Psoas muscle (tissue), 8 donors: ENCODE measurements around the gene MACROH2A1. TPM values are rescaled to one million over a fixed set of nuclear protein-coding genes. Genes with fewer than 3 reads are reported as not detected.

Experiments
- ATAC-seq, 4 donors: fragments of 200-7000 bp; cut with Tn5 transposase; one replicate each; pipeline ENCODE4 v1.9.1; 2020; ENCODE audit warnings: moderate library complexity in 3 of 4, mild to moderate bottlenecking in 2 of 4
- DNase-seq, 2 donors: peaks; one replicate each; pipeline ENCODE4 v3.0.0-alpha.2; 2020
- H3K27ac ChIP-seq: fragments of 200-600 bp; one replicate; pipeline ENCODE4 v1.8.0; 2022
- H3K27me3 ChIP-seq, 3 donors: fragments of 200-600 bp in 1 of 3; one replicate each; pipeline versions ENCODE4 v1.6.1 to v1.8.0; 2013 to 2022; ENCODE audit warnings: low read length in 2 of 3, mild to moderate bottlenecking in 2 of 3, moderate library complexity in 1 of 3; ENCODE audit not compliant: insufficient read depth in 3 of 3
- H3K36me3 ChIP-seq, 2 donors: fragments of 200-600 bp in 1 of 2; one replicate each; pipeline versions ENCODE4 v1.6.1 to v1.8.0; 2013 to 2022; ENCODE audit warnings: low read depth in 1 of 2, mild to moderate bottlenecking in 1 of 2, moderate library complexity in 1 of 2; ENCODE audit not compliant: insufficient read depth in 1 of 2
- H3K4me1 ChIP-seq: fragments of 200-600 bp; one replicate; pipeline ENCODE4 v1.8.0; 2022
- H3K4me3 ChIP-seq: fragments of 200-600 bp; one replicate; pipeline ENCODE4 v1.8.0; 2022; ENCODE audit warnings: mild to moderate bottlenecking
- H3K9me3 ChIP-seq: fragments of 200-600 bp; one replicate; pipeline ENCODE4 v1.8.0; 2022
- WGBS, 3 donors: extraction: QIAGEN DNeasy Blood & Tissue Kit; methylation state at CpG; one replicate each; pipeline versions ENCODE4 v1.1.6 to v1.1.7; 2013; 5-methylcytosine and 5-hydroxymethylcytosine counted together
- intact Hi-C, 2 donors: fragments of 100-400 bp; cut with DNase I; formaldehyde crosslinking; loops; one replicate each; pipeline versions ENCODE4 v1.11.0 to v1.14.2; 2022
- polyA plus RNA-seq, 3 donors: library from polyadenylated mRNA; stranded (reverse); fragments of 200-250 nt; gene quantifications; one replicate each; pipeline ENCODE4 v1.2.3, GENCODE V29; 2013
- total RNA-seq, 4 donors: library from RNA; stranded (reverse); fragmentation: NEBNext Ultra II Directional in 2 of 4; extraction: Animal tissue kit (Norgen Biotek cat#: 25700) in 2 of 4; gene quantifications; one replicate each; pipeline versions ENCODE4 v1.2.1 to v1.2.4, GENCODE V29; 2021 to 2023
- TF ChIP-seq, protein P1 (sequence below): fragments of 200-600 bp; IDR thresholded peaks from one replicate; pipeline ENCODE4 v1.8.0; 2022; ENCODE audit warnings: antibody characterized with exemption
- donor health status: healthy with polysubstance abuse.
- donor health status: DM: no; HTN: no; CAD: no; lungs with moderate emphysema.
- donor health status: Bipolar disorder and iron deficiency.
- donor health status: healthy.
- donor health status: DM: yes; HTN: yes; CAD: no.
- donor health status: DM: no; HTN: no; CAD: no.
- donor health status: DM: no; HTN: no; CAD: no.
- donor health status: DM: yes; HTN: yes; CAD: no.

MACROH2A1 gene
- total and polyA plus RNA-seq, 7 donors = 57.8 to 127 (median 85.7) TPM

DNA sequence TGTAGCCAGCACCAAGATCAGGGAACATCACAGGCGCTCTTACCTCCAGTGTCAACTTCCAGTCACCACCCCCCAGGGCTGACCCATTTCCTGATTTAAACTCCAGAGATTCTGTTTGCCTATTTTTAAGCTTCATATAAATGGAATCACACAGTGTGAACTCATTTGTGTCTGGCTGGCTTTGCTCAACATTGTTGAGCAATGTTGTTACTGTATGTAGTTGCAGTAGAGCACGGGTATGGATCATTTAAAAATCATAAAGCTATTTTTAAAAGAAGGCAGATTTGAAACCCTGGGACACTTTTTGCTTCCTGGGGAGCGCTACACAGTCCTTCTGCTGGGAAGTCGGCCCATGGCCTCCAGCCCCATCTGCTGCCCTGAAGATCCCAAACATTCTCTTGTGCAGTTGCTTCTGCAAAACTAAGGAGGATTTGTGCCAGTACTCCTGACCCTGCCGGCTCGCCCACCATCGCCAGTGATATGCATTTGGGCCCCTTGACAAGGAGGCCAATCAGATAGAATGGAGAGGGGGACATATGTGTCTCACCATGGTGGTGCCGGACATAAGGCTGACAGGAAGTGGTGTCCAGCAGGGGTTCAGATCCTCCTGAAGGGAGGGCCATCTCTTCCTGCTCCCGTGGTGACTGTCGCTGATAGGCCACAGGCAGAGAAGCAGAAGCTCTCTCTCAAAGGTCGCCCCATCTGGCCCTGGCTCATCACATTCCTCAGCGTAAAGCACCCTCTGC is 34.8 kb upstream of the MACROH2A1 start:
- DNase-seq = peak in 1 of 2 donors; percentile 75
- TF ChIP-seq, protein P1, sequence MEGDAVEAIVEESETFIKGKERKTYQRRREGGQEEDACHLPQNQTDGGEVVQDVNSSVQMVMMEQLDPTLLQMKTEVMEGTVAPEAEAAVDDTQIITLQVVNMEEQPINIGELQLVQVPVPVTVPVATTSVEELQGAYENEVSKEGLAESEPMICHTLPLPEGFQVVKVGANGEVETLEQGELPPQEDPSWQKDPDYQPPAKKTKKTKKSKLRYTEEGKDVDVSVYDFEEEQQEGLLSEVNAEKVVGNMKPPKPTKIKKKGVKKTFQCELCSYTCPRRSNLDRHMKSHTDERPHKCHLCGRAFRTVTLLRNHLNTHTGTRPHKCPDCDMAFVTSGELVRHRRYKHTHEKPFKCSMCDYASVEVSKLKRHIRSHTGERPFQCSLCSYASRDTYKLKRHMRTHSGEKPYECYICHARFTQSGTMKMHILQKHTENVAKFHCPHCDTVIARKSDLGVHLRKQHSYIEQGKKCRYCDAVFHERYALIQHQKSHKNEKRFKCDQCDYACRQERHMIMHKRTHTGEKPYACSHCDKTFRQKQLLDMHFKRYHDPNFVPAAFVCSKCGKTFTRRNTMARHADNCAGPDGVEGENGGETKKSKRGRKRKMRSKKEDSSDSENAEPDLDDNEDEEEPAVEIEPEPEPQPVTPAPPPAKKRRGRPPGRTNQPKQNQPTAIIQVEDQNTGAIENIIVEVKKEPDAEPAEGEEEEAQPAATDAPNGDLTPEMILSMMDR = no peak
- H3K27ac ChIP-seq = peak overlapping the region; percentile 78
- H3K36me3 ChIP-seq = no peaks in the 10 kb centered on the region
- H3K4me1 ChIP-seq = peaks cover 34% of the 10 kb centered on the region
- H3K4me3 ChIP-seq = no peak overlapping the region
- WGBS, 3 donors = 30 to 57% (median 48%) methylated on average over 12 of the region's 12 CpGs
- H3K9me3 ChIP-seq = no peaks in the 10 kb centered on the region
- no peaks in the 10 kb centered on the region for H3K27me3 ChIP-seq
- ATAC-seq = peak; percentile 79 to 86 (median 82)
- intact Hi-C loops = no loop called here

DNA sequence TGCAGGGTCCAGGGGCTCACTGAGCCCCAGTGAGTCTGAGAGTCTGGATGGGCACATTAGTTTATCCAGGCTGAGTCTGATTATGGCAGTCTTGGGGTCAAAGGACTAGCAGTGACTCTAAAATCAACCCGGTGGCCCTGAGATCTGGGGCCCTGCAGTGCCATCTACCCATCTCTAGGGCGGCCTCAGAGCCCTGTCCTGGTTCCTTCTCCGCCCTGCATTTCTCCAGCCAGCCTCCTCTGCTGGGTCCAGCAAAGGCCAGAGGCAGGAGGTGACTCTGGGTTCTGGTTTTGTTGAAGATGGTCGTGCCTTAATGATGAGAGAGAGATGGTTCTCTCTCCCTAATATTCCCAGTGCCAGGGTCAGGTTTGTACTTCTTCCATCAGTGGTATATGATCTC is 33.1 kb upstream of the MACROH2A1 start:
- no peak for DNase-seq
- no peak overlapping the region for H3K27ac ChIP-seq
- intact Hi-C loops = no loop called here

DNA sequence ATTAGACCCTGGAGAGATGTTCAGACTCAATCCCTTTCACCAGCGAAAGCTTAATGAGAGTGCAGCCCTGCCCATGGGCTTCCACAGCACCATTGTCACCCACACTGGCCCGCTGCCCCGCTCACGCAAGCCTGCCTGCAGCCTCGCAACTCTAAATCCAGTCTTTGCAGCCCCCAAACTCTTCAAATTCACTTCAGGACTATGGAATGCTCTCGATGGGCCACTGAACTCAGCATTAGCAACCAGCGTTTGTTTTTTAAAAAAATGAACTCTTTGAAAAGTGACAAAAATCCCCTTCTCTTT is 31.1 kb upstream of the MACROH2A1 start:
- TF ChIP-seq, protein P1 = no peak
- no peak overlapping the region for H3K27ac ChIP-seq
- no peaks in the 10 kb centered on the region for H3K36me3 ChIP-seq
- H3K4me1 ChIP-seq = peaks cover 21% of the 10 kb centered on the region
- WGBS, 3 donors = 73 to 87% (median 85%) methylated on average over 7 of the region's 7 CpGs
- H3K4me3 ChIP-seq = no peak overlapping the region
- H3K9me3 ChIP-seq = peaks cover 4% of the 10 kb centered on the region
- DNase-seq (no peak), ATAC-seq (no peak)
- intact Hi-C loops = no loop called here
- no peaks in the 10 kb centered on the region for H3K27me3 ChIP-seq

More for the DNA sequence above, 33.1 kb upstream of the MACROH2A1 start:
- no peak for ATAC-seq
- H3K36me3 ChIP-seq = no peaks in the 10 kb centered on the region
- peaks cover 21% of the 10 kb centered on the region for H3K4me1 ChIP-seq
- WGBS, 3 donors = 82 to 86% (median 82%) methylated on average over 4 of the region's 4 CpGs
- H3K27me3 ChIP-seq = no peaks in the 10 kb centered on the region
- peaks cover 4% of the 10 kb centered on the region for H3K9me3 ChIP-seq
- H3K4me3 ChIP-seq = no peak overlapping the region
- TF ChIP-seq, protein P1 = no peak

DNA sequence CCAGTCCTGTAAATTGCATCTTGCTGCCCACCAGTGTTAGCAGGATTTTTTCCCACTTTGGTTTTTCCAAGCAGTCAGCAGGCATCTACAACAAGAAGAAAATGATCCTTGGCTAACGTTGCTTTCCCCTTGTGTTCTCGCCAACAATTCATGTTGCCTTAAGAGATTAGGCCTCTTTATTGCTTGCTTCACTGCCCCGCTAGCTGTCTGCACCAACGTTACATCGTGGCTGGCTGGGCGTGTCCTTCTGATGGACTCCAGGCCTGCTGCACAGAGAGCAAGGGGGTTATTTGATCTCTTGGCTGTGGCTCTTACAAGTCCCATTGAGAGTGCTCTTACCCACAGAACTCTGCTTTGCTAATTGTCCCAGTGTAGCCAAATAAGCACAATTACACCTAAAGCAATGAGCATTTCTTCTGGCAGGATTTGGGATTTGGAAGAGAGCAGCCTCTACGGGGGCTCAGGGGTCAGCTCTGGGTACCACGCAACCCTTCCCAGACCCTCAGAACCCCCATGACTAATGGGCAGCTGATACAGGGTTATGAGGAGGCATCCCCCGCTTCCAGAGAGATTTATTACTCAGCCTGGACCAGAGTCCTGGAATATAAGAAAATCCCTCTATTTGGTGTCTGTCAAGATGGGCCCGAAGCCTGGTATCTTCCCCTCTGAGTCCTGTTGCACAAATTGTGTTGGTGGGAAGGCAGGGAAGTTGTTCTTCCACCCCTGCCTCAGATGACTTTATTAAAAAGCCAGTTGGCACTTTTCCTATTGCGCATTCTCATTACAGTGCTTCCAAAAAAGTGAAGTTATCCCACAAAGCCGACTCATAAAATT is 30.5 kb upstream of the MACROH2A1 start:
- peak in 2 of 4 donors; percentile 34 to 45 for ATAC-seq
- intact Hi-C loops = no loop called here
- no peak for DNase-seq
- 42 to 44% (median 44%) methylated on average over 12 of the region's 12 CpGs for WGBS, 3 donors
- Histone ChIP-seq H3K9me3 (peaks cover 4% of the 10 kb centered on the region), H3K4me3 (no peak overlapping the region), H3K27me3 (no peaks in the 10 kb centered on the region), H3K27ac (no peak overlapping the region), H3K36me3 (no peaks in the 10 kb centered on the region), H3K4me1 (peaks cover 16% of the 10 kb centered on the region)
- TF ChIP-seq, protein P1 = no peak
